ENCODE measurements around the gene WFDC5.

The WFDC5 gene

DNA sequence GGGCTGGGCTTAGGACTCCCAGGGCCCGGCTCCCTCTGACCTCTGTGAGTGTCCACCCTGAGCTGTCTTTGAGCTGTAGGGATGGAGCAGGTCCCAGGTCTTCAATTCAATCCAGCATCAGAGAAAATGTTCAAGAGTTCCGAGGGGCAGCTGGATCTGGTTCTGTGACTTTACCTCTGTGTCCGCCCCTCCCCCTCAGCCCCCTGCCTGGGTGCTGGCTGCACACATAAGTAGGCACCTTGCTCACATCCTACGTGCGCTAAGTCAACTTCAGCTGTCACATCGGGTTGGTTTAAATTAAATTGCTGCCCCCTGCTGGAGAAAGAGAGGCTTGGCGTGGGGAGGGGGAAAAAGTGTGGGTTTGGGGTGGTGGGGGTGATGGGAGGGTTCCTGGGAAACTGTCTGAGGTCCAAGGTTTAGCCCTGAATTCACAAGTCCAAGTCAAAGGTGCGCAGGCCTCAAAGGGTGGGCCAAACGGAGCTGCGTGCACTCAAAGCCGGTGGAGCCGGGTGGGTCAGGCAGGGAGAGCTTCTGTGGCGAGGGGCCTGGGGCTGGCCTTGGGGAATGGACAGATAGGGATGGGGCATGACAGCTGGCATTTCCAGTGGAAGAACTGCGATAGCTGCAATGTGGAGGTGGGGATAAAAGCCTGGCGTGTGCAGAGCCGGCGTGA is 3.0 kb downstream of the WFDC5 start:
- no peaks in the 10 kb centered on the region for H3K4me1 ChIP-seq
- no peaks in the 10 kb centered on the region; the same call in 1 of the 2 replicates for H3K27me3 ChIP-seq
- H3K9me3 ChIP-seq = no peaks in the 10 kb centered on the region
- H3K4me3 ChIP-seq (ENCODE audit: low read depth, low read length) = no peak overlapping the region
- no peak for DNase-seq
- TF ChIP-seq, protein P1, sequence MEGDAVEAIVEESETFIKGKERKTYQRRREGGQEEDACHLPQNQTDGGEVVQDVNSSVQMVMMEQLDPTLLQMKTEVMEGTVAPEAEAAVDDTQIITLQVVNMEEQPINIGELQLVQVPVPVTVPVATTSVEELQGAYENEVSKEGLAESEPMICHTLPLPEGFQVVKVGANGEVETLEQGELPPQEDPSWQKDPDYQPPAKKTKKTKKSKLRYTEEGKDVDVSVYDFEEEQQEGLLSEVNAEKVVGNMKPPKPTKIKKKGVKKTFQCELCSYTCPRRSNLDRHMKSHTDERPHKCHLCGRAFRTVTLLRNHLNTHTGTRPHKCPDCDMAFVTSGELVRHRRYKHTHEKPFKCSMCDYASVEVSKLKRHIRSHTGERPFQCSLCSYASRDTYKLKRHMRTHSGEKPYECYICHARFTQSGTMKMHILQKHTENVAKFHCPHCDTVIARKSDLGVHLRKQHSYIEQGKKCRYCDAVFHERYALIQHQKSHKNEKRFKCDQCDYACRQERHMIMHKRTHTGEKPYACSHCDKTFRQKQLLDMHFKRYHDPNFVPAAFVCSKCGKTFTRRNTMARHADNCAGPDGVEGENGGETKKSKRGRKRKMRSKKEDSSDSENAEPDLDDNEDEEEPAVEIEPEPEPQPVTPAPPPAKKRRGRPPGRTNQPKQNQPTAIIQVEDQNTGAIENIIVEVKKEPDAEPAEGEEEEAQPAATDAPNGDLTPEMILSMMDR (IDR thresholded peaks at IDR 0.05; ENCODE audit: low read depth, low read length) = peak; percentile 49
- H3K36me3 ChIP-seq = no peaks in the 10 kb centered on the region

DNA sequence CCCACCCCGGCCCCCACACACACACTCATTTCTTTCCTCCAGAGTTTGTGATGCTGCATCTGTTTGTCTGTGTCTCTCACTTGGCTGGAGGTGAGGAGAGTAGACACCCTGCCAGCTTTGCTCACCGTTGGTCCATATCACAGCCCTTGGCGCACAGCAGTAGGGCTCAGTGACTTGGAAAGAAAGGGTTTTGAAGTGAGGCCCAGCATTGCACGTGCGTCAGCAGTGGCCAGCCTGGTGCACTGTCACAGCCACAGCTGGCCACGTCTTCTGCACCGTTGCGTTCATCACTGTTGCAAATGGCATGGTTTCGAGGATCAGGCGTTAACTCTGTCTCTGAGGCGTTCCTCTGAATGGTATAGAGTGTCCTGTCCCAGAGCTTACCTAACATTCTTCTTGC is 3.7 kb downstream of the WFDC5 start:
- H3K4me3 ChIP-seq (ENCODE audit: low read depth, low read length) = no peak overlapping the region
- H3K36me3 ChIP-seq = no peaks in the 10 kb centered on the region
- no peaks in the 10 kb centered on the region; the same call in 1 of the 2 replicates for H3K27me3 ChIP-seq
- DNase-seq = no peak
- no peaks in the 10 kb centered on the region for H3K9me3 ChIP-seq
- H3K4me1 ChIP-seq = no peaks in the 10 kb centered on the region
- TF ChIP-seq, protein P1 (IDR thresholded peaks at IDR 0.05; ENCODE audit: low read depth, low read length) = no peak

DNA sequence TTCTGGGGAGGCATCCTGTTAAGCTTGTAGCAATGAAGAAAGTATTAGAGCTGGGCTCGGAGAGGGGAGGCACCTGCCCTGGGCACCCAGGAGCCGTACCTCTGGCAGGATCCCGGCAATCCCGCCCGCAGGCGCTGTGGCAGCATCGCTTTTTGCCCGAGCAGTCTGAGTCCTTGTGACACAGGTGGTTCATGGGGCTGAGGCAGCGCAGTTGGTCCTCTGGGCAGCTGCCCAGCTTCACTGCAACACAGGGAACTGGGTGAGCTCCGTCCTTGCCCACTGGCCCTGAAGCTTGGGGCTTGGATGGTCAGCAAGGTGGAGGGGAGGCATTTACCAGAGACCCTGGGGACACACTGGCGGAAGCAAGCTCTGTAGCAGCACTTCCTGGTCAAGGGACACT is 4.7 kb downstream of the WFDC5 start:
- Histone ChIP-seq H3K27me3 (no peaks in the 10 kb centered on the region; the same call in 1 of the 2 replicates), H3K4me1 (no peaks in the 10 kb centered on the region), H3K9me3 (no peaks in the 10 kb centered on the region), H3K4me3 (ENCODE audit: low read depth, low read length) (no peak overlapping the region), H3K36me3 (no peaks in the 10 kb centered on the region)
- TF ChIP-seq, protein P1 (IDR thresholded peaks at IDR 0.05; ENCODE audit: low read depth, low read length) = no peak
- DNase-seq = no peak

DNA sequence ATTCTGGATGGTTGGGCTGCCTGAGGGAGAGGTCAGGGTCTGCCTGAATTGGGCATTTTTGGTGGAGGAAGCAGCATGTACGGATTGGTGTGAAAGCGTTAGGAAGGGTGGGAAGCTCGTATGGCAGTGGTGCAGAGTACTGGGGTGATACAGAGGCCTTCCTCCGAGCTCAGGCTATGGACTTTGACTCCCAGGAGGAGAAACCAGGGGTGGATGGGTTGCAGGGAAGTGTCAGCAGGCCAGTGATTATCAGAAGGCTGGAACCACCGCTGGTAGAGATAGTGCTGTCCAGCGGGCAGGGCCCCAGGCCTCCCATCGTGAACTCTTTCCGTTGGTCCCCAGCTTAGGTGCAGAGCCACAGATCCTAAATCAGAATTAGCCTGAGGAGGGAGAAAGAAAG is 5.3 kb downstream of the WFDC5 start:
- no peak for DNase-seq
- Histone ChIP-seq H3K27me3 (no peaks in the 10 kb centered on the region; the same call in 1 of the 2 replicates), H3K4me3 (ENCODE audit: low read depth, low read length) (no peak overlapping the region), H3K9me3 (no peaks in the 10 kb centered on the region), H3K36me3 (no peaks in the 10 kb centered on the region), H3K4me1 (no peaks in the 10 kb centered on the region)
- TF ChIP-seq, protein P1 (IDR thresholded peaks at IDR 0.05; ENCODE audit: low read depth, low read length) = no peak

DNA sequence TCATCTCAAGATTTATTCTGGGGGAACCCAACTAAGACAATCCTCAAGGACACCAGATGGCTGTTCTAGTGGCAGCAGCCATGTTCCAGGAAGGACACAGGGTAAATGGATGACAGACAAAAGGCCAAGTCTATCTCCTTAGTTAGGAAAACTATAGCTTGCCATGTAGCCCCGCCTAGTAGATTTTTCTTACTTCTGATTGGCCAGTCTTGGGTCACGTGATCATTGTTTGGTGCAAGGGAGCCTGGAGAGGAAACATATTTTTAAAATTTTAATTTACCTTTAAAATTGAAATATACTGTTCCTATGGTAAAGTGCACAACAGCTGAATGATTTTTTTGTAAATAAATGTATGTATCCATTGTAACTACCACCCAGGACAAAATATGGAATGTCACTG is 9.7 kb downstream of the WFDC5 start:
- DNase-seq = no peak
- no peaks in the 10 kb centered on the region; the same call in 1 of the 2 replicates for H3K27me3 ChIP-seq
- H3K4me1 ChIP-seq = no peaks in the 10 kb centered on the region
- TF ChIP-seq, protein P1 (IDR thresholded peaks at IDR 0.05; ENCODE audit: low read depth, low read length) = no peak
- no peak overlapping the region for H3K4me3 ChIP-seq (ENCODE audit: low read depth, low read length)
- no peaks in the 10 kb centered on the region for H3K9me3 ChIP-seq
- no peaks in the 10 kb centered on the region for H3K36me3 ChIP-seq

DNA sequence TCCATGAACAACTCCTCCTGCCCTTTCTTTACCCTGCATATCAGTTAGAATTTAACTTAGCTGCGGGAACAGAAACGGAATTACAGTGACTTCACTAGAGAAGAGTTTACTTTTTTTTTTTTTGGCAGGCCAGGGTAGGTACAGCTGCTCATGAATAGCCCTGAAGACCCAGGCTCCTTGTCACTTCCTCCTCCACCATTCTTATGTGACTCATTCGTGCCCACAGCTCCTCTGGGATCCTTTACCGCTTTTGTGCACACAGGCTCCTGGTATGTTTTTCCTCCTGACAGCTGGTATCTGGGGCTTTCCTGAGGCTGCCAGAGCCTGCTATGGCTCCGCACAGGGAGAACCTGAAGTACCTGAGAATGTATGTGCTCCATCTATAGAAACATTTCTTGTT is 10.2 kb downstream of the WFDC5 start:
- H3K9me3 ChIP-seq = no peaks in the 10 kb centered on the region
- H3K4me3 ChIP-seq (ENCODE audit: low read depth, low read length) = no peak overlapping the region
- no peaks in the 10 kb centered on the region; the same call in 1 of the 2 replicates for H3K27me3 ChIP-seq
- no peaks in the 10 kb centered on the region for H3K4me1 ChIP-seq
- H3K36me3 ChIP-seq = no peaks in the 10 kb centered on the region
- TF ChIP-seq, protein P1 (IDR thresholded peaks at IDR 0.05; ENCODE audit: low read depth, low read length) = no peak
- no peak for DNase-seq

All from BE2C (cell line).